ENCODE results near the gene P4HTM.

- TF ChIP-seq CTCF (IDR thresholded peaks at IDR 0.05; ENCODE audit: borderline replicate concordance, extremely low read depth, low read length, poor library complexity, severe bottlenecking) (no peak), EZH2 (IDR thresholded peaks at IDR 0.05; ENCODE audit: borderline replicate concordance, low read depth, low read length, severe bottlenecking) (no peak)
Observed at GRCh38 chr3:48979451-48979850, 10.6 kb upstream of the P4HTM start.

All from DND-41 (cell line).